Measurements from ENCODE around the gene ELP6.

DNA sequence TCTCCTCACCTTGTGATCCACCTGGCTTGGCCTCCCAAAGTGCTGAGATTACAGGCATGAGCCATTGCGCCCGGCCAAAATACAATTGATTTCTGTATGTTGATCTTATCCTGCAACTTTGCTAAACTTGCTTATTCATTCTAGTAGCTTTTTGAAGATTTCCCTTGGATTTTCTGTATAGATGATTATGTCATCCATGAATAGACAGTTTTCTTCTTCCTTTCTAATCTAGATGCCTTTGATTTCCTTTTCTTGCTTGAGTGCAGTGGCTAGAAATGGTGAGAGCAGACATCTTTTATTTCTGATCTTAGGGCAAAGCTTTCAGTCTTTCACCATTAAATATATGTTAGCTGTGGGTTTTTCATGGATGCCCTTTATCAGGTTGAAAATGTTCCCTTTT, 4.4 kb upstream of the ELP6 start:
- TF ChIP-seq CTCF (IDR thresholded peaks at IDR 0.05) (no peak), EP300 (IDR thresholded peaks at IDR 0.05) (no peak), POLR2A (IDR thresholded peaks at IDR 0.05) (no peak)
